ENCODE results near the gene ACTN2.

Gene ACTN2

GRCh38 chr1:236744533-236744932 is 58.2 kb downstream of the ACTN2 start:
- DNase-seq = no peak

- no peak for DNase-seq
Measured at GRCh38 chr1:236746785-236747184, 60.5 kb downstream of the ACTN2 start.

GRCh38 chr1:236747311-236747985 is 61.1 kb downstream of the ACTN2 start:
- DNase-seq = no peak

- DNase-seq = no peak
Measured at GRCh38 chr1:236748268-236748870, 62.1 kb downstream of the ACTN2 start.

GRCh38 chr1:236750928-236751327 is 64.6 kb downstream of the ACTN2 start:
- no peak for DNase-seq

GRCh38 chr1:236751385-236751784 is 65.1 kb downstream of the ACTN2 start:
- DNase-seq = no peak

- DNase-seq = no peak
Measured at GRCh38 chr1:236751935-236752334, 65.6 kb downstream of the ACTN2 start.

- DNase-seq = no peak
Measured at GRCh38 chr1:236753516-236753915, 67.2 kb downstream of the ACTN2 start.

GRCh38 chr1:236753964-236754363 is 67.7 kb downstream of the ACTN2 start:
- DNase-seq = no peak

- no peak for DNase-seq
Measured at GRCh38 chr1:236754525-236755210, 68.4 kb downstream of the ACTN2 start.

GRCh38 chr1:236757640-236758039 is 71.3 kb downstream of the ACTN2 start:
- no peak for DNase-seq

GRCh38 chr1:236759252-236759859 is 73.1 kb downstream of the ACTN2 start:
- DNase-seq = no peak

GRCh38 chr1:236760480-236760879 is 74.2 kb downstream of the ACTN2 start:
- DNase-seq = no peak

- DNase-seq = no peak
Measured at GRCh38 chr1:236760986-236761385, 74.7 kb downstream of the ACTN2 start.

GRCh38 chr1:236761397-236762132 is 75.3 kb downstream of the ACTN2 start:
- no peak for DNase-seq

GRCh38 chr1:236762410-236762809 is 76.1 kb downstream of the ACTN2 start:
- DNase-seq = no peak

GRCh38 chr1:236765831-236766230 is 79.5 kb downstream of the ACTN2 start:
- no peak for DNase-seq

- no peak for DNase-seq
Measured at GRCh38 chr1:236766506-236766905, 80.2 kb downstream of the ACTN2 start.

GRCh38 chr1:236767276-236767675 is 81.0 kb downstream of the ACTN2 start:
- no peak for DNase-seq

- no peak for DNase-seq
Measured at GRCh38 chr1:236768601-236769000, 82.3 kb downstream of the ACTN2 start.

- DNase-seq = no peak
Measured at GRCh38 chr1:236773919-236774318, 87.6 kb downstream of the ACTN2 start.

- no peak for DNase-seq
Measured at GRCh38 chr1:236774926-236775325, 88.6 kb downstream of the ACTN2 start.

- no peak for DNase-seq
Measured at GRCh38 chr1:236779312-236779711, 93.0 kb downstream of the ACTN2 start.

All from NCI-H2081 treated with DMSO at 0.1 percent for 48 hours (cell line).